Tibial nerve (tissue), 4 donors: ENCODE data around the gene BMP8B.

ENCODE experiments used
- EP300 ChIP-seq, 2 donors: sonication (generic); formaldehyde crosslinking; IDR thresholded peaks; one replicate each; pipeline ENCODE4 v1.6.1; 2017; ENCODE audit warnings: antibody characterized with exemption in 2 of 2, mild to moderate bottlenecking in 1 of 2
- POLR2A ChIP-seq, 2 donors: fragments of 450-650 bp; IDR thresholded peaks; one replicate each; pipeline ENCODE4 v1.6.1; 2017; ENCODE audit warnings: antibody characterized with exemption in 2 of 2, mild to moderate bottlenecking in 2 of 2, moderate library complexity in 2 of 2
- TF ChIP-seq, protein P1 (sequence below), 5 experiments: fragments of 200-600 bp in 3 of 5; fragments of 450-650 bp in 2 of 5; sonication (generic) in 3 of 5; IDR thresholded peaks; one replicate each; pipeline ENCODE4 v1.5.1; 2016 to 2019; ENCODE audit warnings: antibody characterized with exemption in 5 of 5, mild to moderate bottlenecking in 3 of 5, moderate library complexity in 2 of 5

DNA sequence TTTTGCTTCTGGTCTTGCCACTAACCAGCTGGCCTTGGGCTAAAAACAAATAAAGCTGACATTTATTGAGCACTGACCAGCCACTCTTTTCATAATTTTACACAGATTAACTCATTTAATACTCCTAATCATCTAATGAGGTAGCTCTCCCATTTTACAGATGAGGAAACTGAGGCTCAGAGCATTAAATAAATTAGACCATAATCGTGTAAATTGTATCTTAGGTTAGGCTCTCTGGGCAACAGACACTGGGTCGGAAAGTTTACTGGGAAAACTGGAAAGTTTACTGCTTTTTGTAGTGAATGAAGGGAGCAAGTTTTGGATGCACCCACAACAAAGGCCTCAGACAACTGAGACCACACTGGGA, 7.3 kb downstream of the BMP8B start:
- TF ChIP-seq, protein P1, sequence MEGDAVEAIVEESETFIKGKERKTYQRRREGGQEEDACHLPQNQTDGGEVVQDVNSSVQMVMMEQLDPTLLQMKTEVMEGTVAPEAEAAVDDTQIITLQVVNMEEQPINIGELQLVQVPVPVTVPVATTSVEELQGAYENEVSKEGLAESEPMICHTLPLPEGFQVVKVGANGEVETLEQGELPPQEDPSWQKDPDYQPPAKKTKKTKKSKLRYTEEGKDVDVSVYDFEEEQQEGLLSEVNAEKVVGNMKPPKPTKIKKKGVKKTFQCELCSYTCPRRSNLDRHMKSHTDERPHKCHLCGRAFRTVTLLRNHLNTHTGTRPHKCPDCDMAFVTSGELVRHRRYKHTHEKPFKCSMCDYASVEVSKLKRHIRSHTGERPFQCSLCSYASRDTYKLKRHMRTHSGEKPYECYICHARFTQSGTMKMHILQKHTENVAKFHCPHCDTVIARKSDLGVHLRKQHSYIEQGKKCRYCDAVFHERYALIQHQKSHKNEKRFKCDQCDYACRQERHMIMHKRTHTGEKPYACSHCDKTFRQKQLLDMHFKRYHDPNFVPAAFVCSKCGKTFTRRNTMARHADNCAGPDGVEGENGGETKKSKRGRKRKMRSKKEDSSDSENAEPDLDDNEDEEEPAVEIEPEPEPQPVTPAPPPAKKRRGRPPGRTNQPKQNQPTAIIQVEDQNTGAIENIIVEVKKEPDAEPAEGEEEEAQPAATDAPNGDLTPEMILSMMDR (IDR thresholded peaks at IDR 0.05): no peak
- no peak for TF ChIP-seq EP300 (IDR thresholded peaks at IDR 0.05)
- TF ChIP-seq POLR2A (IDR thresholded peaks at IDR 0.05): no peak
